Medulla oblongata (tissue), 1 donor: ENCODE measurements around the gene RGS5.
A peak's percentile ranks its signal among the peaks of the same experiment; 100 is the strongest.

Experiments used
- DNase-seq: peaks from one replicate; pipeline ENCODE4 v3.0.0-alpha.2; 2015; ENCODE audit errors: extremely low spot score

Gene RGS5

GRCh38 chr1:163145435-163145834 lies 57.3 kb downstream of the RGS5 start:
- DNase-seq, result peak; percentile 5

GRCh38 chr1:163144418-163144817 lies 58.3 kb downstream of the RGS5 start:
- DNase-seq, result no peak

DNA sequence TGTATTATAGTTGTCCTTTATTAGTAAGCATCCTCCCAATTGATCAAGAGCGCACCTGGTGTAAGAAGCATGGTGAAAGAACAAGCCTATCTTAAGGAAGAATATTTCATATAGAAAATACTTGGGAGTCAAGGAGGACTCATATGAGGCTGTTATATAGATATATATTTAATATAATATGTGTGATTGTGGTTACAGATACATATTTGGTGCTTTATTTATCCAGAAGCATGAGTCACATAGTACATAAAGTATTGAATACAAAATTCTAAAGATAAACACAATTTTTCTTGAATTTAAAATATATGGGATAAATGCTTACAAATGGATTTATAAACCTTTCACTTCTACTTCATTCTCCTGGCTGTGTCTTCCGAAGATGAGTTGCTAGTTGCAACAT lies 60.6 kb downstream of the RGS5 start:
- DNase-seq, result no peak

DNA sequence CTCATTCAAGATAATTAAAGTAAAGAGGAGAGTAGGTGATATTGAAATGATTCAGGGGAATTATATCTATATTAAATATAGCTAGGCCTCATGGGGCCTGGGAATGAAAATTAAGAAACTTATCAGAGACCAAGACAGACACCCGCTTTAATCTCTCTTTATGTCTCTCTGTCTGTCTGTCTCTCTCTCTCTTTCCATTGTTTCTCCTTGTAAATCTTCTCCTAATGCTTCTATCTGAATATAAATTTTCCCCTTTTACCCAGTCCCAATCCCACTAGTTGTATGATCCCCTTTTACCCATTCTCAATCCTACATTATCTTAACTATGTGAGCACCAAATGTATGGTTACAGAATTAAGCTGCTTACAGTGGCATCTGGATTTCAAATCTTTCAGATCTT lies 61.2 kb downstream of the RGS5 start:
- no peak for DNase-seq

GRCh38 chr1:163137556-163138265 lies 65.0 kb downstream of the RGS5 start:
- DNase-seq, result no peak

DNA sequence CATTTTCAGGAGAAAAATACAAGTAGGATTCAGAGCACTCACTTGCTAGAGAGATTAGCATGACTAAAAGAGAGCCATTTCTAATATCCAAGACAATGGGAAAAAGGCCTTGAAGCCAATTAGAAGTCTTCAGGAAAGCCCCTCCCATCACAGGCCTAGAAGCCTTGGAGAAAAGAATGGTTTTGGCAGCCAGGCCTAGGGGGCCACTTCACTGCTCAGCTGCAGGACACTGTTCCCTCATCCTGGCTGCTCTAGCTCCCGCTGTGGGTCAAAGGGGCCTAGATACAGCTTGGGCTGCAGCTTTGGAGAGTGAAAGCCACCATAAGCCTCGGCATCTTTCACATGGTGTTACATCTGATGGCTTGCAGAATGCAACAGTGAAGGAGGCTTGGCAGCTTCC lies 70.7 kb downstream of the RGS5 start:
- no peak for DNase-seq

- no peak for DNase-seq
Measured at GRCh38 chr1:163130225-163130856, 72.4 kb downstream of the RGS5 start.

GRCh38 chr1:163128282-163128681 lies 74.4 kb downstream of the RGS5 start:
- DNase-seq, result no peak

DNA sequence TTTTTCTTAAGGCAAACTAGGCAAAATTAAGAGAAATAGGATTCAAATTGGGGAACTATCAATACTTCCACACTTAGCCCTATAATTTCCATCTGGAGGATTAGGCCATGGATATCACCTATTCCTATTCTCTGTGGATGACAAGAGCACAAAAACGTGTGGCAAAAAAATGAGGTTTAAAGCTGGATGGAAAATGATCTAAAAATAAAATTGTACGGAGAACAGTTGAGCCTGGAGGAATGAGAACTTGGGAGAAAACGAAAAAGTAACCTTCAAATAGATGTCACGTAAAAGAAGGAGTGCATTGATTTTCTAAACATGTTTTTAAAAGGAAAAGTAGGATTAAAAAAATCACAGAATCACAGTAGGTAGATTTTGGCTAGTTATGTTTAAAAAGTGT lies 77.9 kb downstream of the RGS5 start:
- no peak for DNase-seq

- DNase-seq, result no peak
Measured at GRCh38 chr1:163120372-163120771, 82.3 kb downstream of the RGS5 start.

DNA sequence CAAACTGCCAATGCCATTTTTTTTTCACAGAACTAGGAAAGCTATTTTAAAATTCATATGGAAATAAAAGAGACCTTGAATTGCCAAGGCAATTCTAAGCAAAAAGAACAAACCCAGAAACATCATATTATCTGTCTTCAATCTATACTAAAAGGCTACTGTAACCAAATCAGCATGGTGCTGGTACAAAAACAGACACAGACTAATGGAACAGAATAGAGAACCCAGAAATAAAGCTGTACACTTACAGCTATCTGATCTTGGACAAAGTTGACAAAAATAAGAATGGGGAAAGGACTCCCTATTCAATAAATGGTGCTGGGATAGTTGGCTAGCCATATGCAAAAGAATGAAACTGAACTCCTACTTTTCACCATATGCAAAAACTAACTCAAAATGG lies 83.0 kb downstream of the RGS5 start:
- DNase-seq, result no peak

DNA sequence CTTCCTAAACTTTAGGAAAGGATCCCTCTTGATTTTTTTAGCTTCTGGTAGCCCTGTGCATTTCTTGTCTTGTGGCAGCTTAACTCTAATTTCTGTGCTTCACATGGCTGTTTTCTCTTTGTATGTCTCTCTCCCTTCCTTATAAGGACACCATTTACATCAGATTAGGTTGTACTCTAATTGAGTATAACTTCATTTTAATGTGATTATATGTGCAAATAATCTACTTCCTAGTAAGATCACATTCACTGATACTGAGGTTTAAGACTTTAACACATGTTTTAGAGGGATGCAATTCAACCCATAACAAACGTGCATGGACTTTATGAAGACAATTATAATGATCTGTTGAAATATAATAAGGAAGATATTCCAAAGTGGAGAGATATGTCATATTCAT lies 86.8 kb downstream of the RGS5 start:
- no peak for DNase-seq

GRCh38 chr1:163107655-163108054 lies 95.1 kb downstream of the RGS5 start:
- DNase-seq, result no peak

DNA sequence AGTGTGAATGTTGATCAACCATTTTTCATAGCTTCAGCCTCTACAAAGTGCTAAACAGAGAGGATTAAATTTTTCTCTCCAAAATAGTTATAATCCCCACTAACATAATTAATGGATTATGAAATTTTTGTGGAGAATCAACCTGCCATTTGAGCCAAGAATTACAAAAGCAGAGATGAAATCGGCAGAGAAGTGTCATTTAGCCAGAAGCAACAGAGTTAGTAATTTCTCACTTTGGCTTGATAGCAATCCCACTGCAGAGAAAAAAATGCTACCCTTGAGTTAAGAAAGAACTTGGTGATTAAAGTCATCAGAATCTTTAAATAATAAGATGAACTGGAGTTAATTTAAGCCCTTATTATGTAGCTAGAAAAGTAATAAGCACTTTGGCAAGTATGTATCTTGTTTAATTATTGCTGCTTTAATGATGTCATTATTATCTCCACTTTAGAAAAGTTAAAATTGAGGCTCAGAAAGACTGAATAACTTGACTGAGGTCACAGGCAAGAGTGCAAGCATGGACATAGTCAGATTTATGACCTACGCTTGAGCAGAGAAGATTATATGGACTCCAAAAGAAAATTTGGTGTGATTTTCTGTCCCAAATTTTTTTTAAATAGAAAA lies 96.2 kb downstream of the RGS5 start:
- no peak for DNase-seq

- DNase-seq, result no peak
Measured at GRCh38 chr1:163104385-163105099, 98.2 kb downstream of the RGS5 start.

- DNase-seq, result no peak
Measured at GRCh38 chr1:163102590-163102989, 100.1 kb downstream of the RGS5 start.

DNA sequence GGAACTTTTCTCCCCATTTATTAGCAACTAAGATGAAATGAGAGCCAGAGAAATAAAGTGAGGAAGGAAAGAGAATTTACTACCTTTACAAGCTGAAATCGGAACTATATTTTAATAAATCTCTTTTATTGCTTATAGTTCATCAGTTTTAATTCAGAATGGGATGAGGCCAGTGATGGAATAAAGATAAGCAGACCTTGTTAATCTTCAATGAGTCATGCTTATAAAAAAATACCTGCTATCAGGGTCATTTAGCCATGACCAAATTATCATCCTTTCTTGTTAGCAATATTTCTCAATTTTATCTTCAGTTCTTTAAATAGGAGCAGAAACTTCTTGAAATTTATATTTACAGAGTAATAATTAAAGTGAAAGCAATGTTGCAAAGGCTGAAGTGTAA lies 107.5 kb downstream of the RGS5 start:
- DNase-seq, result no peak

DNA sequence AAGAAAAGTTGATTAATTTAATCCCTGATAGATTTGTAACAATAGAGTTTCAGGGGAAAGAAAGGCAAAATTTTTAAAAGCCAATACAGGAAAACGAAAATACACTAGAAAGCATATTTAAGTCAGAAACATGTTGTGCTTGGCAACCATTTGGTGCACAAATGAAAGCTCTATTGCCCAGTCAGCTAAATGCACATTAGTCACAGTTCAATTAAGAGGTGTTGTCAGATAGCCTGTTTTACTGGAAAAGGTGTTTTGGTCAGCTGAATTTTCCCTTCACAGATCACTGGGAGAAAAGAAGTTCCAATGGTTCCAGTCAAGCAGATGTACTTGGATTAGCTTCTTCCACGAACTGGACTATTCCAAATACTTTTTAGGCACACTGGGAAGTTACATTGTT lies 108.1 kb downstream of the RGS5 start:
- no peak for DNase-seq

DNA sequence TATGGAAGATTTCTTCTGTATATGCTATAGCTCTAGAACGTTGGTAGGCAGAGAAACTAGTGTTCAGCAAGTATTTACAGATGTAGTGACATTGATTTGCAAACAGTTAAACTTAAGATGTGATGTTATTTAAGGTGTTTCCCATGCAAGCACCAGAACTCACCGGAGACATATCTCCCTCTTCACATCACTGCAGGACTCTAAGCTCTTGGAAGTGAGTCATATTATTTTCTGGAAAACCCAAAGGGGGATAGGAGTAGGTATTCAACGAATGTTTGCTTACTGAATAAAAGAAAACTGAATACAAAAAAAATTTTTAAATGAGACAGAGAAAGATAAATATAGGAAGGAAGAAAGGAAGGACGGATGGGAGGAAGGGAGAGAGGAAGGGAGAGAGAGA lies 108.5 kb downstream of the RGS5 start:
- no peak for DNase-seq

DNA sequence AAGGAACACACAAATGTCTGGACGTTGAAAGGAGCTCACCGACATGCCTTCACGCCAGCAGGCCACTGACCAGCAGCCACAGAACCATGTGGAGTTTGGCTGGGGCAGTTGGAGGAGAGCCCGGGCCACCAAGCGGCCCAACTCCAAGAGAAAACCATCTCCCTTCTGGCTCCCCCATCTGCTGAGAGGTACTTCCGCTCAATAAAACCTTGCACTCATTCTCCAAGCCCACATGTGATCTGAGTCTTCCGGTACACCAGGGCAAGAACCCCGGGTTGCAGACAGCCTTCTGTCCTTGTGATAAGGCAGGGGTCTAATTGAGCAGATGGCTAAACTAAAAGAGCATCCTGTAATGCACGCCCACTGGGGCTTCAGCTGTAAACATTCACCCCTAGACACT lies 109.1 kb downstream of the RGS5 start:
- no peak for DNase-seq

DNA sequence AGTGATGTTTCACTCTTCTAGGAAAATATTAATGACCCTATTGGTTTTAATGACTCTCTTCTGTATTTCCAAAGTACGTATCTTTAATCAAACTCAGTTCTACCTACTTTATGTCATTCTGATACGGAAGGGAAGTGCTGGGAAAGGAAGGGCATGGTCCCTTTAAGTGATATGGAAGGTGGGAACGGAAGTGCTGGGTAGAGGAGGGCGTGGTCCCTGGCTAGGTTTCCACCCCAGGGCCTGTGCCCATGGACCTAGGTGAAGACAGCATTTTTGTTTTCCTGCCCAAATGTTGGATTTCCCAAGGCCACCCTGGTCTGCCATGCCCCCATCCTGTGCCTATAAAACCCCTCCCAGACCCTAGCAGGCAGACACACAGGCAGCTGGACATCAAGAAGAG lies 109.5 kb downstream of the RGS5 start:
- no peak for DNase-seq
